ENCODE data around the gene MYCT1. TPM values are rescaled to one million over a fixed set of nuclear protein-coding genes. Genes with fewer than 3 reads are reported as not detected.

The MYCT1 gene
- total and polyA plus RNA-seq, 2 of the 8 experiments (the other 6 are each of a cell fraction or from before 2014, with no cell fraction given): 0.39 to 3.3 TPM

DNA sequence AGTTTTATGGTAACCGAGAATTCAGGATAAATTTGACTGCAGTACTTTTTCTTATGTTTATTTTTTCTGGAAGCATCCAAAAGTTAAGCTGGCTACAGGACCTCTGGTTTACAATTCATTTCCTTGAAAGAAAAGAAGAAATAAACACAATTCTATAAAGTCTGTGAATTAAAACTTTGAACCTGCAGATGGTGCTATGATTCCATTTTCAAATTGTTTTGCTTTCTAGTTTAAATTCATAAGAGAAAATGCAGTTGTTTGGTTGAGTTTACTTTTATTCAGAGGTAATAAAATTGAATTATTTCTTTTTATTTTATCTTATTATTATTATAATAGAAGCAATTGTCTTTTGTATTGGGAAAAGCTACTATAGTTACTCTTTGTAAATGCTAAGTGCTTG is 51.1 kb downstream of the MYCT1 start (continued):
- TF ChIP-seq SRF (IDR thresholded peaks at IDR 0.05; ENCODE audit: low read depth, low read length): no peak
- no peak for TF ChIP-seq FOSL1 (IDR thresholded peaks at IDR 0.05; ENCODE audit: insufficient read depth, low read depth, low read length)
